Measurements from ENCODE around the gene PRR3.

Gene PRR3

DNA sequence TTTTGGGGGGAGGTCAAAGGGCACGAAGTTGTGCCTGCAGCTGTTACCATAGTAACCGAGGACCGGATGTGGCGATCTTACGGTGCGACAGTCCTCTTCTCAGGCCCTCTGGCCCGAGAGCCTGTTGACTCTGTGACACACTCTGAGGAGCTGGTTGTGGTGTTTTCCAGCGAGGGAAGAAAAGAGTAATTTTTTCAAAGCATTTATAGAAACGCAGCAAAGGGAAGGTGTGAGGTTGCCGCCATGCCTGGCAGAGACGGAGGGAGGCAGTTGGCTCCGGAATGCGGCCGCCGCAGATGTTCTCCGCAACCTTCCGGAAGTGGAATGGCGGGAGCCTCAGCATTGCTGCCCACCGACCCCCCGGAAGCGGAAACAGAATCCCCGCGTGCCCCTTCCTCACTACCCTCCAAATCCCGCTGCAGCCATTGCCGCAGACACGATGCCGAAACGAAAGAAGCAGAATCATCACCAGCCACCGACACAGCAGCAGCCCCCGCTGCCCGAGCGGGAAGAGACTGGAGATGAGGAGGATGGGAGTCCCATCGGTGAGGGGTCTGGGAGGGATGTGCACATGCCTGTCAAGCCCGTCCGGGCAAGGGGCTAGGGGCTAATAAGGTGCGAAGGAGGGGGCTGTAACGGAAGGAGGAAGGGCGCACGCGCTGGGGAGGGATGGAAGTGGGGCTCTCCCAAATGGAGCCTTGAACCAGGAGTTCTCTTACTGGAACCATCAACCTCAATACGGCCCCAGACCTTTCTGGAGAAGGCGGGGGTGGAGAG lies at the start of gene PRR3:
Gene PRR3, plus strand, starts transcription at position 390 of the 777 bp plus-strand sequence. Its CDS starts 50 bp downstream, at position 440.
- TF ChIP-seq, protein P1, sequence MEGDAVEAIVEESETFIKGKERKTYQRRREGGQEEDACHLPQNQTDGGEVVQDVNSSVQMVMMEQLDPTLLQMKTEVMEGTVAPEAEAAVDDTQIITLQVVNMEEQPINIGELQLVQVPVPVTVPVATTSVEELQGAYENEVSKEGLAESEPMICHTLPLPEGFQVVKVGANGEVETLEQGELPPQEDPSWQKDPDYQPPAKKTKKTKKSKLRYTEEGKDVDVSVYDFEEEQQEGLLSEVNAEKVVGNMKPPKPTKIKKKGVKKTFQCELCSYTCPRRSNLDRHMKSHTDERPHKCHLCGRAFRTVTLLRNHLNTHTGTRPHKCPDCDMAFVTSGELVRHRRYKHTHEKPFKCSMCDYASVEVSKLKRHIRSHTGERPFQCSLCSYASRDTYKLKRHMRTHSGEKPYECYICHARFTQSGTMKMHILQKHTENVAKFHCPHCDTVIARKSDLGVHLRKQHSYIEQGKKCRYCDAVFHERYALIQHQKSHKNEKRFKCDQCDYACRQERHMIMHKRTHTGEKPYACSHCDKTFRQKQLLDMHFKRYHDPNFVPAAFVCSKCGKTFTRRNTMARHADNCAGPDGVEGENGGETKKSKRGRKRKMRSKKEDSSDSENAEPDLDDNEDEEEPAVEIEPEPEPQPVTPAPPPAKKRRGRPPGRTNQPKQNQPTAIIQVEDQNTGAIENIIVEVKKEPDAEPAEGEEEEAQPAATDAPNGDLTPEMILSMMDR (IDR thresholded peaks at IDR 0.05; ENCODE audit: low read depth, low read length, missing control alignments): no peak
- in situ Hi-C loops (cut with HindIII; ENCODE audit: low sequenced_read_pairs): no loop called here
- H3K4me3 ChIP-seq (ENCODE audit: low read depth, low read length): peak within 1 kb of the TSS; percentile 74
- DNase-seq (ENCODE audit: low read depth): peak; percentile 49

GRCh38 chr6:30507849-30508827 lies 49.0 kb upstream of the PRR3 start:
- in situ Hi-C loops (cut with HindIII; ENCODE audit: low sequenced_read_pairs): no loop called here
- no peak overlapping the region for H3K4me3 ChIP-seq (ENCODE audit: low read depth, low read length)
- no peak for DNase-seq (ENCODE audit: low read depth)
- TF ChIP-seq, protein P1 (IDR thresholded peaks at IDR 0.05; ENCODE audit: low read depth, low read length, missing control alignments): no peak

- TF ChIP-seq, protein P1 (IDR thresholded peaks at IDR 0.05; ENCODE audit: low read depth, low read length, missing control alignments): no peak
- in situ Hi-C loops (cut with HindIII; ENCODE audit: low sequenced_read_pairs): no loop called here
- H3K4me3 ChIP-seq (ENCODE audit: low read depth, low read length): no peak overlapping the region
- DNase-seq (ENCODE audit: low read depth): no peak
Measured at GRCh38 chr6:30508890-30509736, 48.0 kb upstream of the PRR3 start.

GRCh38 chr6:30510419-30511168 lies 46.5 kb upstream of the PRR3 start:
- in situ Hi-C loops (cut with HindIII; ENCODE audit: low sequenced_read_pairs): no loop called here
- no peak for DNase-seq (ENCODE audit: low read depth)
- no peak overlapping the region for H3K4me3 ChIP-seq (ENCODE audit: low read depth, low read length)
- TF ChIP-seq, protein P1 (IDR thresholded peaks at IDR 0.05; ENCODE audit: low read depth, low read length, missing control alignments): no peak

DNA sequence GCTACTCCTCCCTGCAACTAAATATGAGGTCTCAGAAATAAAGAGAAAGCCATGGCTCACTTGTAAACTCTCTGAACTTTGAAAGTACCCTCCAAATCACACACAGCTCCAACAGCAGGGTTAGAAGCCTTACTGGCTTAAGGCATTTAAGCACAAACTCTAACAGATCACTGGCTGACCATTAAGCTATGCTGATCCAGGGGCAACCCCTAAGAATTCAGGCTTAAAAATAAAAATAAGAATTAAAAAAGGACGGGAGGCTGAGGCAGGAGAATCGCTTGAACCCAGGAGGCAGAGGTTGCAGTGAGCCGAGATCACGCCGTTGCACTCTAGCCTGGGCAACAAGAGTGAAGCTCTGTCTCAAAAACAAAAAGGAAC lies 45.9 kb upstream of the PRR3 start:
- no peak overlapping the region for H3K4me3 ChIP-seq (ENCODE audit: low read depth, low read length)
- TF ChIP-seq, protein P1 (IDR thresholded peaks at IDR 0.05; ENCODE audit: low read depth, low read length, missing control alignments): no peak
- DNase-seq (ENCODE audit: low read depth): no peak
- in situ Hi-C loops (cut with HindIII; ENCODE audit: low sequenced_read_pairs): no loop called here

Data from astrocyte of the cerebellum (primary cell).